Neural cell (in vitro differentiated cells): ENCODE data around the gene CDH12.
A peak's percentile ranks its signal among the peaks of the same experiment; 100 is the strongest.

Experiments used
- CTCF ChIP-seq: fragments of 450-650 bp; IDR thresholded peaks from 2 replicates; pipeline ENCODE4 v1.5.1; 2014; ENCODE audit warnings: antibody characterized with exemption, mild to moderate bottlenecking, moderate library complexity; ENCODE audit not compliant: poor library complexity, severe bottlenecking
- EP300 ChIP-seq: fragments of 450-650 bp; conservative IDR thresholded peaks from 2 replicates; pipeline ENCODE4 v1.6.1; 2014; ENCODE audit warnings: antibody characterized with exemption, mild to moderate bottlenecking, moderate library complexity; ENCODE audit not compliant: poor library complexity, severe bottlenecking
- EZH2 ChIP-seq: fragments of 200-600, 300-800 bp; shearing (Covaris generic), sonication (generic); IDR thresholded peaks from 2 replicates; pipeline ENCODE4 v1.6.1; 2014; ENCODE audit warnings: antibody characterized with exemption, low read length, borderline replicate concordance, mild to moderate bottlenecking; ENCODE audit not compliant: insufficient read depth, poor library complexity, severe bottlenecking
- MXI1 ChIP-seq: fragments of 450-650 bp; conservative IDR thresholded peaks from 2 replicates; pipeline ENCODE4 v1.6.1; 2014; ENCODE audit warnings: antibody characterized with exemption, mild to moderate bottlenecking; ENCODE audit not compliant: poor library complexity, severe bottlenecking
- POLR2AphosphoS5 ChIP-seq: IDR thresholded peaks from 2 replicates; pipeline ENCODE4 v1.6.1; 2012
- TAF1 ChIP-seq: IDR thresholded peaks from 2 replicates; pipeline ENCODE4 v1.6.1; 2012; ENCODE audit warnings: low read depth
- TF ChIP-seq, protein P1 (sequence below): IDR thresholded peaks from 2 replicates; pipeline ENCODE4 v1.6.1; 2012; ENCODE audit warnings: borderline replicate concordance

- TF ChIP-seq MXI1 (no peak), CTCF (no peak), TAF1 (no peak), EP300 (peak; percentile 74), EZH2 (no peak), POLR2AphosphoS5 (peak; percentile 54)
- TF ChIP-seq, protein P1, sequence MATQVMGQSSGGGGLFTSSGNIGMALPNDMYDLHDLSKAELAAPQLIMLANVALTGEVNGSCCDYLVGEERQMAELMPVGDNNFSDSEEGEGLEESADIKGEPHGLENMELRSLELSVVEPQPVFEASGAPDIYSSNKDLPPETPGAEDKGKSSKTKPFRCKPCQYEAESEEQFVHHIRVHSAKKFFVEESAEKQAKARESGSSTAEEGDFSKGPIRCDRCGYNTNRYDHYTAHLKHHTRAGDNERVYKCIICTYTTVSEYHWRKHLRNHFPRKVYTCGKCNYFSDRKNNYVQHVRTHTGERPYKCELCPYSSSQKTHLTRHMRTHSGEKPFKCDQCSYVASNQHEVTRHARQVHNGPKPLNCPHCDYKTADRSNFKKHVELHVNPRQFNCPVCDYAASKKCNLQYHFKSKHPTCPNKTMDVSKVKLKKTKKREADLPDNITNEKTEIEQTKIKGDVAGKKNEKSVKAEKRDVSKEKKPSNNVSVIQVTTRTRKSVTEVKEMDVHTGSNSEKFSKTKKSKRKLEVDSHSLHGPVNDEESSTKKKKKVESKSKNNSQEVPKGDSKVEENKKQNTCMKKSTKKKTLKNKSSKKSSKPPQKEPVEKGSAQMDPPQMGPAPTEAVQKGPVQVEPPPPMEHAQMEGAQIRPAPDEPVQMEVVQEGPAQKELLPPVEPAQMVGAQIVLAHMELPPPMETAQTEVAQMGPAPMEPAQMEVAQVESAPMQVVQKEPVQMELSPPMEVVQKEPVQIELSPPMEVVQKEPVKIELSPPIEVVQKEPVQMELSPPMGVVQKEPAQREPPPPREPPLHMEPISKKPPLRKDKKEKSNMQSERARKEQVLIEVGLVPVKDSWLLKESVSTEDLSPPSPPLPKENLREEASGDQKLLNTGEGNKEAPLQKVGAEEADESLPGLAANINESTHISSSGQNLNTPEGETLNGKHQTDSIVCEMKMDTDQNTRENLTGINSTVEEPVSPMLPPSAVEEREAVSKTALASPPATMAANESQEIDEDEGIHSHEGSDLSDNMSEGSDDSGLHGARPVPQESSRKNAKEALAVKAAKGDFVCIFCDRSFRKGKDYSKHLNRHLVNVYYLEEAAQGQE: no peak
These were observed 313.4 kb downstream of the CDH12 start for GRCh38 chr5:22539762-22540161.
